SK-N-SH (cell line): ENCODE measurements around the gene SIAH1.

ENCODE experiments used
- CTCF ChIP-seq: fragments of 200-600 bp; sonication (generic); IDR thresholded peaks from 2 replicates; pipeline ENCODE4 v1.6.1; 2017; ENCODE audit warnings: antibody characterized with exemption, mild to moderate bottlenecking, moderate library complexity
- FOXM1 ChIP-seq: IDR thresholded peaks from 2 replicates; pipeline ENCODE4 v1.4.0; 2012; ENCODE audit warnings: low read depth, mild to moderate bottlenecking
- MAX ChIP-seq: IDR thresholded peaks from 2 replicates; pipeline ENCODE4 v1.4.0; 2012; ENCODE audit warnings: low read depth
- TF ChIP-seq, protein P1 (sequence below): fragments of 150-350 bp; IDR thresholded peaks from 2 replicates; pipeline ENCODE4 v1.6.1; 2017; ENCODE audit warnings: antibody characterized with exemption, low read length, low read depth, borderline replicate concordance

DNA sequence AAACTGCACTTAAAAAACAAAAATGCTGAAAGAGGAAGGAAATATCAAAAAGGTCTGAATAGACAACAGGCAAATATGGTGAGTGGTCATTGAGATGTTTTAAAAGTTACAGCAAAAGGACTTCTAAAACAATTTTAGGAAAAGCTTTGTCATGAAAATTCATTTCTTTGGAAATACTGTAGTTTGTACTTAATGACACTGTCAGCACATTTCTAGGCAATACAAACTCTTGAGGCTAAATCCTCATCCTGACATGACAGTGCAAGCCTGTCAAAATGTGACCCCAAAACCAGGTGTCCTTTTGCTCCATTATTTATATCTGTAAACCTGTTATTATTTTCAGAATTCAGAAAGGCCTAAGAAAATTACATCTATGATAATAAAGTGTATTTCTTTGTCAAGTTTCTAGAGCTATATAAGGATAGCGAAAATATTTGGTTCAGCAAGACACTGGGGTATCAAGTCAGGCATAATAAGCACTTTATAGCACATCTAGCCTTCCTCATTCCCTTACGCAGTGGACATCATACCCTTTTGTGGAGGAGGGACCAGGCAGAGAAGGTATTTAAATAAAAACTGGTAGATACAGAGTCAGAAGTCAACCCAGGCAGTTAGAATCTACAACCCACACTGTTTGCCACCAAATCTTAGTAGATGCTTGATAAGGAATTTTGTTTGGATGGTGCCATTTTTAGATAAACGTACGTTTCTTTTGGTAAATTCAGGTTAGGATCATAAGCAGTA lies 28.4 kb downstream of the SIAH1 start:
- no peak for TF ChIP-seq CTCF
- TF ChIP-seq, protein P1, sequence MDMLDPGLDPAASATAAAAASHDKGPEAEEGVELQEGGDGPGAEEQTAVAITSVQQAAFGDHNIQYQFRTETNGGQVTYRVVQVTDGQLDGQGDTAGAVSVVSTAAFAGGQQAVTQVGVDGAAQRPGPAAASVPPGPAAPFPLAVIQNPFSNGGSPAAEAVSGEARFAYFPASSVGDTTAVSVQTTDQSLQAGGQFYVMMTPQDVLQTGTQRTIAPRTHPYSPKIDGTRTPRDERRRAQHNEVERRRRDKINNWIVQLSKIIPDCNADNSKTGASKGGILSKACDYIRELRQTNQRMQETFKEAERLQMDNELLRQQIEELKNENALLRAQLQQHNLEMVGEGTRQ: no peak
- TF ChIP-seq MAX: no peak
- TF ChIP-seq FOXM1: no peak
